HCEC 1CT (cell line): Measurements from ENCODE around the gene ATOSA.

Experiments
- DNase-seq: peaks from one replicate; pipeline ENCODE4 v3.0.0-alpha.2; 2017

ATOSA gene

GRCh38 chr15:52679232-52680040, at the start of gene ATOSA:
Gene ATOSA, minus strand, starts transcription at chr15:52679388. Its CDS starts 1,367 bp downstream, at chr15:52678021.
- DNase-seq = peak; percentile 86

GRCh38 chr15:52728899-52729298, 49.7 kb upstream of the ATOSA start:
- peak; percentile 59 for DNase-seq

GRCh38 chr15:52727815-52728214, 48.6 kb upstream of the ATOSA start:
- DNase-seq = no peak

GRCh38 chr15:52726195-52726594, 47.0 kb upstream of the ATOSA start:
- DNase-seq = no peak

GRCh38 chr15:52718551-52718950, 39.4 kb upstream of the ATOSA start:
- DNase-seq = no peak

- DNase-seq = no peak
Observed at GRCh38 chr15:52717924-52718323, 38.7 kb upstream of the ATOSA start.

- no peak for DNase-seq
Observed at GRCh38 chr15:52717481-52717880, 38.3 kb upstream of the ATOSA start.

- DNase-seq = no peak
Observed at GRCh38 chr15:52716536-52716935, 37.3 kb upstream of the ATOSA start.

GRCh38 chr15:52715411-52715810, 36.2 kb upstream of the ATOSA start:
- no peak for DNase-seq

- no peak for DNase-seq
Observed at GRCh38 chr15:52714968-52715367, 35.8 kb upstream of the ATOSA start.

GRCh38 chr15:52710708-52711389, 31.7 kb upstream of the ATOSA start:
- no peak for DNase-seq

GRCh38 chr15:52710050-52710707, 31.0 kb upstream of the ATOSA start:
- no peak for DNase-seq

- DNase-seq = no peak
Observed at GRCh38 chr15:52709187-52709981, 30.2 kb upstream of the ATOSA start.

- DNase-seq = peak; percentile 49
Observed at GRCh38 chr15:52706091-52706490, 26.9 kb upstream of the ATOSA start.

- DNase-seq = no peak
Observed at GRCh38 chr15:52702390-52702789, 23.2 kb upstream of the ATOSA start.

- DNase-seq = no peak
Observed at GRCh38 chr15:52699457-52699856, 20.3 kb upstream of the ATOSA start.

GRCh38 chr15:52698514-52698913, 19.3 kb upstream of the ATOSA start:
- peak; percentile 16 for DNase-seq

GRCh38 chr15:52697051-52697450, 17.9 kb upstream of the ATOSA start:
- DNase-seq = no peak

- no peak for DNase-seq
Observed at GRCh38 chr15:52695154-52695553, 16.0 kb upstream of the ATOSA start.

- DNase-seq = no peak
Observed at GRCh38 chr15:52689562-52689961, 10.4 kb upstream of the ATOSA start.

- DNase-seq = no peak
Observed at GRCh38 chr15:52683580-52683979, 4.4 kb upstream of the ATOSA start.

GRCh38 chr15:52682781-52683180, 3.6 kb upstream of the ATOSA start:
- no peak for DNase-seq

- DNase-seq = no peak
Observed at GRCh38 chr15:52682200-52682599, 3.0 kb upstream of the ATOSA start.
